ENCODE data around the gene LPO. TPM values are rescaled to one million over a fixed set of nuclear protein-coding genes. Genes with fewer than 3 reads are reported as not detected.

Gene LPO
- total RNA-seq, 1 experiment from 2014 or later = not detected

DNA sequence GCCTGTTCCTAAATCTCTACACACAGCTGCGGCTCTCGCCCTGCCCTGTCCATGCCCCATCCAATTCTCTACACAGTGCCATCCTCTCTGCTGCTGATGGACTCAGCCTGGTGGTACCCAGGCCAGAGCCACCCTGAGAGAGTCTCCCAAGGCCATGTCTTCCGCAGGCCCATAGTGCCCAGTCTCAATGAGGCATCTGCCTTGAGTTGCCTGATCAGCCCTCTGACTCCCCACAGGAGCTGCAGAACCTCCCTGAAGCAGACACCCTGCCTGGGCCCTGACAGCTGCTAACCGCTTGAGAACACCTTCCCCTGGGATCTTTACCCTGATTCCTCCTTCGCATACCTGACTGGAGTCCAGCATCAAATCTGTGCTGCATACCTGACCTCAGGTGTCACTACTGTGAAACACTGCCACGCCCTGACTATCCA, 76.9 kb downstream of the LPO start:
- no peaks in the 10 kb centered on the region for H3K27me3 ChIP-seq (ENCODE audit: control insufficient read depth, insufficient read depth, low read length)
- in situ Hi-C loops (cut with HindIII; ENCODE audit: low pct_unique_long_range_greater_than_20kb, low sequenced_read_pairs) = no loop called here

DNA sequence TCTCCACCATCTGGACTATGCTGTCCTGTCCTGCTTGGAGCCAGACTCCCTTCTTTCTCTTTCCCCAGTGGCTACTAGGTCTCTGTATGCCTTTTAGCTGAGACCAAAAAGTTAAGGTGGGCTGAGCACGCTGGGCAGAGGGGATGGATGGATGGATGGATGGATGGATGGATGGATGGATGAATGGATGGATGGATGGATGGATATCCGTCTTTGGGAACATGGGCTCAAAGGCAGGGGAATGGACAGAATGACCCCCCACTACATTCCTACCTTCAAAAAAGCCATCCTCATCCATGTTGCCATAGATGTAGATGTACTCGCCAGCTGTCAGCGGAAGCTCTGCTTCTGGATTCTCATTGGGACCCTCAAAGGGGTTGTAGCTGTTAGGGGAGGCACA, 77.4 kb downstream of the LPO start:
- no peak for DNase-seq (ENCODE audit: low read depth, low spot score)
- BruUV-seq (replicated peaks) = no TSS peak
- H3K4me3 ChIP-seq (ENCODE audit: low read depth in 2 of 2, low read length in 2 of 2) = no peak overlapping the region
- H3K27me3 ChIP-seq (ENCODE audit: control insufficient read depth, insufficient read depth, low read length) = no peaks in the 10 kb centered on the region
- intact Hi-C loops (cut with micrococcal nuclease; ENCODE audit: unreplicated experiment) = no loop called here
- no peaks in the 10 kb centered on the region for H3K9me3 ChIP-seq (ENCODE audit: control insufficient read depth, insufficient read depth, low read depth, low read length)
- POLR2A ChIA-PET = interaction anchor here (0.6 kb wide), 1 partner anchor 233 kb away, joined by 3 read pairs; no protein-coding TSS in a partner anchor
- H3K27ac ChIP-seq (ENCODE audit: low read length) = no peak overlapping the region
- H3K36me3 ChIP-seq (ENCODE audit: control insufficient read depth, insufficient read depth, low read length) = no peaks in the 10 kb centered on the region
- in situ Hi-C loops (cut with HindIII; ENCODE audit: low pct_unique_long_range_greater_than_20kb, low sequenced_read_pairs) = no loop called here
- no peak for TF ChIP-seq CTCF (IDR thresholded peaks at IDR 0.05)
- TF ChIP-seq POLR2AphosphoS5 (IDR thresholded peaks at IDR 0.05; ENCODE audit: low read depth, low read length) = no peak
- TF ChIP-seq TCF7L2 (IDR thresholded peaks at IDR 0.05; ENCODE audit: low read depth, low read length) = no peak
- TF ChIP-seq SIN3A (IDR thresholded peaks at IDR 0.05; ENCODE audit: borderline replicate concordance, insufficient read depth, low read depth, low read length) = no peak
- TF ChIP-seq REST (IDR thresholded peaks at IDR 0.05; ENCODE audit: insufficient read depth in 1 of 2, low read depth in 2 of 2, low read length in 1 of 2) = no peak
- CTCF ChIA-PET = interaction anchor here (0.9 kb wide), 1 partner anchor 131 kb away, joined by 3 read pairs; no protein-coding TSS in a partner anchor
- ATAC-seq = no peak
- no peaks in the 10 kb centered on the region for H3K4me1 ChIP-seq (ENCODE audit: control insufficient read depth, insufficient read depth, low read length)

More for the DNA sequence above, 76.9 kb downstream of the LPO start:
- Histone ChIP-seq H3K4me3 (ENCODE audit: low read depth in 2 of 2, low read length in 2 of 2) (no peak overlapping the region), H3K4me1 (ENCODE audit: control insufficient read depth, insufficient read depth, low read length) (no peaks in the 10 kb centered on the region), H3K9me3 (ENCODE audit: control insufficient read depth, insufficient read depth, low read depth, low read length) (no peaks in the 10 kb centered on the region), H3K27ac (ENCODE audit: low read length) (no peak overlapping the region), H3K36me3 (ENCODE audit: control insufficient read depth, insufficient read depth, low read length) (no peaks in the 10 kb centered on the region)
- CTCF ChIA-PET = no interaction called here
- POLR2A ChIA-PET = interaction anchor here (0.6 to 0.7 kb wide), 2 partner anchors 36 to 232 kb away, joined by 3 to 4 read pairs; no protein-coding TSS in a partner anchor
- no TSS peak for BruUV-seq (replicated peaks)
- no peak for DNase-seq (ENCODE audit: low read depth, low spot score)
- ATAC-seq = no peak
- intact Hi-C loops (cut with micrococcal nuclease; ENCODE audit: unreplicated experiment) = no loop called here
- TF ChIP-seq SIN3A (IDR thresholded peaks at IDR 0.05; ENCODE audit: borderline replicate concordance, insufficient read depth, low read depth, low read length) = no peak
- no peak for TF ChIP-seq REST (IDR thresholded peaks at IDR 0.05; ENCODE audit: insufficient read depth in 1 of 2, low read depth in 2 of 2, low read length in 1 of 2)
- no peak for TF ChIP-seq POLR2AphosphoS5 (IDR thresholded peaks at IDR 0.05; ENCODE audit: low read depth, low read length)
- TF ChIP-seq CTCF (IDR thresholded peaks at IDR 0.05) = no peak
- TF ChIP-seq TCF7L2 (IDR thresholded peaks at IDR 0.05; ENCODE audit: low read depth, low read length) = no peak

Measured in Panc1 (cell line).